Adipocyte (in vitro differentiated cells): Measurements from ENCODE around the gene HAUS3.
"Not testable (repeated sequence)": the region's sequence is repeated elsewhere in the genome, so short reads cannot be mapped to it uniquely, and the experiment has no call there.

Experiments used
- DNase-seq: peaks from one replicate; pipeline ENCODE4 v3.0.0-alpha.2; 2015; ENCODE audit warnings: low read depth
- H3K27me3 ChIP-seq: replicated peaks from 2 replicates; pipeline ENCODE4 v1.7.0; 2013; ENCODE audit warnings: mild to moderate bottlenecking, low read length, moderate library complexity; ENCODE audit not compliant: control insufficient read depth, insufficient read depth
- H3K36me3 ChIP-seq: 2 replicates; pipeline ENCODE4 v1.7.0; 2013; ENCODE audit warnings: low read length, mild to moderate bottlenecking, moderate library complexity; ENCODE audit not compliant: control insufficient read depth, insufficient read depth, severe bottlenecking
- H3K4me1 ChIP-seq: 2 replicates; pipeline ENCODE4 v1.7.0; 2013; ENCODE audit warnings: mild to moderate bottlenecking, low read length, moderate library complexity; ENCODE audit not compliant: control insufficient read depth, insufficient read depth
- H3K4me3 ChIP-seq: 2 replicates; pipeline ENCODE4 v1.7.0; 2013; ENCODE audit warnings: mild to moderate bottlenecking, low read length, moderate library complexity
- H3K9ac ChIP-seq: 2 replicates; pipeline ENCODE4 v1.7.0; 2013; ENCODE audit warnings: mild to moderate bottlenecking, low read length, moderate library complexity
- H3K9me3 ChIP-seq: 2 replicates; pipeline ENCODE4 v1.7.0; 2013; ENCODE audit warnings: mild to moderate bottlenecking, low read length, moderate library complexity; ENCODE audit not compliant: control insufficient read depth

HAUS3 gene

DNA sequence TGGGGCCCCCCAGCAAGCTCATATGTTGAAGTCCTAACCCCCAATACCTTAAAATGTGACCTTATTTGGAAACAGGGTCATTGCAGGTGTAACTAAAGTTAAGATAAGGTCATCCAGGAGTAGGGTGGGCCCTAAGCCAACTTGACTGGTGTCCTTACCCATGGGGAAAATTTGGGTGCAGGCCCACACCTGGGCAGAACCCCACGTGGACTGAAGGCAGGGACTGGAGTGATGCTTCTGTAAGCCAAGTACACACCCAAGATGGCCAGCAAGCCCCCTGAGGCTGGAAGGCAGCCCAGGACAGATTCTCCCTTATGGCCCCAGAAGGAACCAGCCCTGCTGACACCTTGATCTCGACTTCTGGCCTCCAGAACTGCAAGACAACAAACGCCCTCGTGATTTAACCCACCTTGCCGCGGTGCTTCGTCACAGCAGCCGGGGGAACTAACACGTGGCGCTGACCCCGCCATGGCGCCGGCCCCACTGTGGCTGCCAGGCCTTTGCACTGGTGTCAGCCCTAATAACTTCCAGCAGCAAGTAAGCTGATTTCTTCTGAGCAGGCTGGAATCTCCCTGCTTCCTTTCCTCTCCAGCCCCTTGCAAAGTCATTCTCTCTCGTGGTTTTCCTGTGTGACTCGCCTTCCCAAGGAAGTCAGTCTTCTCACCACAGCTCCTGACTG, 43.2 kb upstream of the HAUS3 start:
- H3K27me3 ChIP-seq: no peaks in the 10 kb centered on the region
- peak overlapping the region; percentile 8 for H3K9ac ChIP-seq
- H3K4me1 ChIP-seq: peaks cover 13% of the 10 kb centered on the region
- no peaks in the 10 kb centered on the region for H3K9me3 ChIP-seq
- no peaks in the 10 kb centered on the region for H3K36me3 ChIP-seq
- H3K4me3 ChIP-seq: no peak overlapping the region
- peak; percentile 15 for DNase-seq

DNA sequence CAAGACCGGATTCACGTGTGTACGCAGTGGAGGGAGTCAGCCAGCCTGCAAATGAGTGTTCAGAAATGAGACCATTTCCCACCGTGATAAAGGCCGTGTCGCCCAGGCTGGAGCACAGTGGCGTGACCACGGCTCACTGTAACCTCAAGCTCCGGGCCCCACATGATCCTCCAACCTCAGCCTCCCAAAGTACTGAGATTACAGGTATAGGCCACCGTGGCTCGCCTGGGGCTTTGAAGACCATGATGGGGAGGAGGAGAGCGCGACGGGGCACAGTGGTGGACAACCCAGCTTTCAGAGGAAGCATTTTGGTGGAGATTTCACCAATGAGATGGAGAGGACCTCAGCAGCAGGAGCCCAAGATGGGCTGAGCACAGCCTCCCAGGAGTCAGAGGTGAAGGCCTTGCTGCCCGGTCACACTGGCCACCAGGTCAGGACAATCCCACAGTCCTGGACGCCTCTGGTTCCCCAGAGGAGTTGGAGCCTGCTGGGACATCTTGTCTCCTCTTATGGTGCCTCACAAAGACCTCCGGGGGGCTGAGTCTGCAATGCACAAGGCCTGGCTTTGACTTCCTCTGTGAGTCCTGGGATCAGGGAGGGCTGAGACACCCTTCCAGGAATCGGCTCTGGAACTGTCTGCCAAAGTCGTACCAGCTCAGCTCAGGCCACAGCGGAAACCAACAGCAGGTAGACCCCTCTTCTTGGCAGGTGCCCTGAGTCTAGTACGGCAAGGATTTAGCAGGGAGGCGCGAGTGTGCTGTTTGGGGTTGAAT, 42.4 kb upstream of the HAUS3 start:
- no peaks in the 10 kb centered on the region for H3K9me3 ChIP-seq
- no peak overlapping the region for H3K4me3 ChIP-seq
- H3K36me3 ChIP-seq: no peaks in the 10 kb centered on the region
- H3K27me3 ChIP-seq: no peaks in the 10 kb centered on the region
- no peak overlapping the region for H3K9ac ChIP-seq
- H3K4me1 ChIP-seq: peaks cover 13% of the 10 kb centered on the region
- DNase-seq: no peak

DNA sequence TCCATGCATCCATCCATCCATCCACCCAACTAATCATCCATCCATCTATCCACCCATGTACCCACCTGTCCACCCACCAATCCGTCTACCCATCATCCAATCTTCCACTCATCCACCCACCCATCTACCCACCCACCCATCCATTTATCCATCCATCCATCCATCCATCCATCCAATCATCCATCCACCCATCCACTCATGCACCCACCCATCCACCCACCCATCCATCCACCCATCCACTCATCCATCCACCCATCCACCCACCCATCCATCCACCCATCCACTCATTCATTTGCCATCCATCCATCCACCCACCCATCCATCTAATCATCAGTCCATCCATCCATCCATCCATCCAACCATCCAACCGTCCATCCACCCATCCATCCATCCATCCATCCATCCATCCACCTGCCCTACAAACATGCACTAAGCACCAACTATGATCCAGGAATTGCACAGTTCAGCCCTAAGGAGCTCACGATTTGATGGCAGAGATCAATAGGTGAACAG, 41.3 kb upstream of the HAUS3 start:
- Histone ChIP-seq H3K4me1 (peaks cover 13% of the 10 kb centered on the region), H3K9ac (no peak overlapping the region), H3K4me3 (no peak overlapping the region), H3K27me3 (no peaks in the 10 kb centered on the region), H3K36me3 (no peaks in the 10 kb centered on the region), H3K9me3 (no peaks in the 10 kb centered on the region)
- no peak for DNase-seq

DNA sequence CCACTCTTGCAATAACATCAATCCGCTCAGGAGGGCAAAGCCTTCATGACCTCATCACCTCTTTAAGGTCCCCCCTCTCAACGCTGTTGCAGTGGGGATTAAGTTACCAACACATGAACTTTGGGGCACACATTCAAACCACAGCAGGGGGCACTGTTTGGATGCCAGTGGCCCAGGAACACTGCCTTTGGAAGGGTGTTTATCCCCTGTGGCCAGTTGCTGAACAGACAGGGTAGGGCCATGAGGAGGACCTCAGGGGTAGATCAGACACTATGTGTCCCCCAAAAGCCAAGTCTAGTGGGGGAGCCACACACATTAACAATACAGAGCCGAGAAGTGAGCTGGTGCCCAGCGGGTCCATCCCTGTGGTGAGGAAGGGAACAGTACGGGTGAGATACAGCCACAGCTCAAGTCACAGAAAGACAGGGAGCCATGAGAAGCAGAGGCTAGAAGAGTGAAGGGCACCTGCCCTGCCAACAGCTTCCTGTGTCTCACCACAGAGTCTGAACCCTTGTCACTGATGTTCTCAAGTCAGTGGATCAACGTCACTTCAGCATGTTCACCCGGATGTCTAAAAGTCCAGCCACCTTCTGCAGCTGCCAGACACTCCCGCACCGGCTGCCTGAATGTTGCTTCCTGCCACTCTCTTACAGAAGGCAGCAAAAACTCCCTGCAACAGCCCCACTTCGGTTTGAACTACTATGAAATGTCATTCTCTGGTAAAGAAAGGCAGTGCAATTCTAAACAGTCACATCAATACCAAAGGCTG, 39.8 kb upstream of the HAUS3 start:
- DNase-seq: no peak
- Histone ChIP-seq H3K9ac (no peak overlapping the region), H3K4me3 (no peak overlapping the region)

DNA sequence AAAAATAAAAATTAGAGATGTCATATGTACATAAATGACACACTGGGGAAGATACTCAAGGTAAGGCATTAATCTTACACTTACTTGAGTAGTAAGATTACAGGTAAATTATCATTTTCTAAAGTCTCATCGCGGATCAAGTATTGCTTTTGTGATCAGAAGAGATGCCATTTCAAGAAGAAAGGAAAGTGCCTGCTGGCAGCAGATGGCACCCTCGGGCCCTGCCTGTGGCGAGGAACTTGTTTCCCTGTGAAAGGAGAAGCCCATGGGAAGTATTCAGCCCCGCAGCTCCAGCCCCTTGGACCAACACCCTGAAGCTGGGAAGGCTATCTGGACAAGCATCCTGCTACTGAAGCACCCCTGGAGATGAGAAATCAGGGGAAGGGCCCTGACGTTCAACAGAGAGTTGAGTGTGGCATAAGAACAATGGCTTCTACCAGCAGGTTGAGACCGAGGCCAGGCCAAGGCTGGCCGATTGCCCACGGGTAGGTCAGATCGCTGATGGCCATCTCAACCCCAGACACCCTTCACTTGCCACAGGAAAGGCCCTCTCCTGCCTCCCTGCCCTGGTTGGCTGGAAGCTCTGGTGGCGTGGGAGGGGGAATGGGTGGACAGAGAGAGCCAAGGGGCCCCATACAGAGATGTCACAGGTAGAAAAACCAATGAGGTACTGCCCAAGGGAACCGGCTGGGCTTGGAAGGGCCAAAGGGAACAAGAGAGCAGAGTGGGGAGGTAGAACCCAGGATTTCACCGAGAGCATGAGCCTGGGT, 38.8 kb upstream of the HAUS3 start:
- H3K9ac ChIP-seq: no peak overlapping the region
- H3K4me3 ChIP-seq: no peak overlapping the region
- no peaks in the 10 kb centered on the region for H3K36me3 ChIP-seq
- no peaks in the 10 kb centered on the region for H3K27me3 ChIP-seq
- H3K4me1 ChIP-seq: peaks cover 6% of the 10 kb centered on the region
- peak; percentile 36 for DNase-seq
- no peaks in the 10 kb centered on the region for H3K9me3 ChIP-seq

More for the DNA sequence above, 39.8 kb upstream of the HAUS3 start:
- no peaks in the 10 kb centered on the region for H3K27me3 ChIP-seq
- no peaks in the 10 kb centered on the region for H3K36me3 ChIP-seq
- H3K9me3 ChIP-seq: no peaks in the 10 kb centered on the region
- peaks cover 10% of the 10 kb centered on the region for H3K4me1 ChIP-seq

DNA sequence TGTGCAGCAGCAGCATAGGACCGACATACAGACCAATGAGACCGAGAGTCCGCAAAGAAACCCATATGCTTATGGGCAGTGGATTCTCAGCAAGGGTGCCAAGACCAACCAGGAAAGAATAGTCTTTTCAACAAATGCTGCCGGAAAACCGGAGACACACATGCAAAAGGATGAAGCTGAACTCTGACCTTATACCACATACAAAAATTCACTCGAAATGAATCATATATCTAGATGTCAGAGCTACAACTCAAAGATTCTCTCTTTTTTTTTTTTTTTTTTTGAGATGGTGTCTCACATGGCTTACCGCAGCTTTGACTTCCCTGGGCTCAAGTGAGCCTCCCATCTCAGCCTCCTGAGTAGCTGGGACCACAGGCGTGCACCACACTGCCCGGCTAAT, 36.0 kb upstream of the HAUS3 start:
- DNase-seq: no peak
- no peaks in the 10 kb centered on the region for H3K27me3 ChIP-seq
- H3K4me1 ChIP-seq: no peaks in the 10 kb centered on the region
- H3K9me3 ChIP-seq: no peaks in the 10 kb centered on the region
- H3K9ac ChIP-seq: no peak overlapping the region
- no peak overlapping the region for H3K4me3 ChIP-seq
- H3K36me3 ChIP-seq: no peaks in the 10 kb centered on the region

DNA sequence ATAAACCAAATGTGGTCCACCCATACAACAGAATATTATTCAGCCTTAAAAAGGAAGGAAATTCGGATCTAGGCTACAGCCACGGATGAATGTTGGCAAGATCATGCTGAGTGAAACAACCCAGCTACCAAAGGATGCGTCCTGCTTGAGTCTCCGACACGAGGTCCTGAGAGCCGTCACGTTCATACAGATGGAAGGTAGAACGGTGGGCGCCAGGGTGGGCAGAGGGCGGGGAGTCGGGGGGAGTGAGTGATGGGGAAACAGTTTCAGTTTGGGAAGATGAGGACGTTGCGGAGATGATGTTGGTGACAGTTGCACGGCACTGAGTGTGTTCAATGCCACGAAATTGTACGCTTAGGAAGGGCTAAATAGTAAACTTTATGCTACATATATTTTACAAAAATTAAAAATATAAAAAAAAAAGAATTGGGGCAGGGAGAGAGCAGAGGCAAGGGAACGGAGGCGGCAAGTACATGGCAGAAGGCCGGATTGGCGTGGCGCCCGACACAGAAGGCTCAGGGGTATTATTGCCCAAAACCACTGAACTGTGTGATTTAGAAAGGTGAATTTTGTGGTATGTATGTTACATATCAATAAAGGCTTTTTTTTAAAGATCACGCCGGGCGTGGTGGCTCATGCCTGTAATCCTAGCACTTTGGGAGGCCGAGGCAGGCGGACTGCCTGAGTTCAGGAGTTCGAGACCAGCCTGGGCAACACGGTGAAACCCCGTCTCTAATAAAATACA, 34.8 kb upstream of the HAUS3 start:
- no peak overlapping the region for H3K4me3 ChIP-seq
- H3K27me3 ChIP-seq: no peaks in the 10 kb centered on the region
- DNase-seq: no peak
- H3K4me1 ChIP-seq: no peaks in the 10 kb centered on the region
- H3K9me3 ChIP-seq: no peaks in the 10 kb centered on the region
- H3K9ac ChIP-seq: no peak overlapping the region
- no peaks in the 10 kb centered on the region for H3K36me3 ChIP-seq

DNA sequence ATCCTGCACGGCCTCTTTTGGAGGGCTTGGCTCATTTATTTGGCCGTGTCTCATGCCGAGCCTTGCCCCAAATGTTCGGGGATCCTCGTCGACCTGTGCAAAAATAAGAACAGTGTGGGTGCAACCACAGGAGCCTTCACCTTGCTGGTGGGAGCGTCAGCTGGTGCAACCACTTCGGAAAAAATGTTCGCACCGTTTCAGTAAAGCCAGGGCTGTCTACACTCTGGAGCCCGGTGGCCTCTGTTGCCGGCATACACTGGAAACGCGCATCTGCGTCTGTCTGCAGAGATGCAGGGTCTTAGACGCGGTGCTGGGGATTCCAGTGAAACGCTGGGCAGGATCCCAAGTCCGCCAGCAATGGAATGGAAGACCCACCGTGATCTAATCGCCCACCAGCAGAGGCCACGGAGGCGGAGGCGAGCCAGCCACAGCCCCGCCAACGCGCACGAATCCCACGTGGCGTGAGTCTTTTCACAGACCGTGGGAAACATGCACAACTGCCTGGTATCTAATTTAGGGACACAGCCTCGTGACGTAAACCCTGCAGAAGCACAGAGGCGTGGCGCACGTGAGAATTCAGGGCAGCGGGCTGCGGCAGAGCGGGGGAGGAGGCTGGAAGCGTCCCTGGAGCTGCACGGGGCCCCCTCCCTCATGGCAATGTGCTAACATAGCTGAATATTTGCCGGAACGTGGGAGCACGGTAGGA, 33.8 kb upstream of the HAUS3 start:
- Histone ChIP-seq H3K9ac (no peak overlapping the region), H3K4me3 (no peak overlapping the region), H3K9me3 (no peaks in the 10 kb centered on the region), H3K27me3 (no peaks in the 10 kb centered on the region), H3K4me1 (no peaks in the 10 kb centered on the region), H3K36me3 (no peaks in the 10 kb centered on the region)
- no peak for DNase-seq

DNA sequence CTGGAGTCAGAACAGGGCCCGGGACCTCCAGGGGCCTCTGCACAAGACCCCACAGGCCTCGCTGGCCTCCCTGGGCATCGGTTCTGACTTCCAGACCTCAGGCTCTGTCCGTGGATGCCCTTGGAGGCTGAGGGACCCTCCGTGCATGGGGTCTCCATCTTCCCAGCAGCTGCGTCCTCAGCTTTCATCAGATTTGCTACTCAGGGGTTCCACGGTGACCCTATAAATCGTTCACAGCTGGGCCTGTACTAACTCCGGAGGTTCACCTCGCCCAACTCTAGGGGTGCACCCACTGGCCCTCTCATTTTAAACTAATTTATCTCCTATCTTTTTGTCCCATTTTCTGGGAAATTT, 33.1 kb upstream of the HAUS3 start:
- not testable (repeated sequence) for H3K4me1 ChIP-seq, H3K9me3 ChIP-seq, H3K27me3 ChIP-seq, DNase-seq, H3K36me3 ChIP-seq, H3K4me3 ChIP-seq, H3K9ac ChIP-seq
